GM04504 (cell line): ENCODE measurements around the gene DCLK2.
"Not testable (repeated sequence)": the region's sequence is repeated elsewhere in the genome, so short reads cannot be mapped to it uniquely, and the experiment has no call there.

Source experiments
- DNase-seq: peaks from one replicate; pipeline ENCODE4 v3.0.0-alpha.2; 2012; ENCODE audit warnings: low read depth

DCLK2 gene

GRCh38 chr4:150152766-150153165 lies 74.5 kb downstream of the DCLK2 start:
- DNase-seq: no peak

DNA sequence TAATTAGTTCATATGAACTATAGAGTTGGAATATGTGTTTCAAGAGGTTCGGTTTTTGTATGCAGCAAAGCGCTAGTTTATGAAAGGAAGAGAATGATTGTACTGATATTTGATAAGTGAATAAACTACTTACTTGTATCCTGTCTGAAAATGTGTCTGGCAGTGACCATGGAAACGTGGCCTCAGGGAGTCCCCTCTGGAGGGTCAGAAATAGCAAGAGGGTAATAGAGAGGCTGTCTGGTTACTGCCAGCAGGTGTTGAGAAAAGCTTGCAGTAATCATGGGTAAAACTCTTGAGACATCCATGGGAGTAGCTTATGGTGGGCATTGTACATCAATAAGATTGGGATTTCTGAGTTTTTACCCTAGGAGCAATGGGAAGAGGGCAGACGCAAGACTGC lies 77.1 kb downstream of the DCLK2 start:
- DNase-seq: no peak

DNA sequence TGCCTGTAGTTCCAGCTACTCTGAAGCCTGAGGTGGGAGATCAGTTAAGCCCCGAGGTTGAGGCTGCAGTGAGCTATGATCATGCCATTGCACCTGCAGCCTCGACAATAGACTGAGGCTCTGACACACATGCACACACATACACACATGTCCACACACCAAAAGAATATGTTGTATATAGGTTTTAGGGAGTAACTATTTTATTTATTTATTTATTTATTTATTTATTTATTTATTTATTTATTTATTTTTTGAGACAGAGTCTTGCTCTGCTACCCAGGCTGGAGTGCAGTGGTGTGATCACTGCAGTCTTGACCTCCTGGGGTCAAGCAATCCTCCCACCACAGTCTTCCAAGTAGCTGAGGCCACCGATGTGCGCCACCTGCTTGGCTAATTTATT lies 78.3 kb downstream of the DCLK2 start:
- DNase-seq: no peak

DNA sequence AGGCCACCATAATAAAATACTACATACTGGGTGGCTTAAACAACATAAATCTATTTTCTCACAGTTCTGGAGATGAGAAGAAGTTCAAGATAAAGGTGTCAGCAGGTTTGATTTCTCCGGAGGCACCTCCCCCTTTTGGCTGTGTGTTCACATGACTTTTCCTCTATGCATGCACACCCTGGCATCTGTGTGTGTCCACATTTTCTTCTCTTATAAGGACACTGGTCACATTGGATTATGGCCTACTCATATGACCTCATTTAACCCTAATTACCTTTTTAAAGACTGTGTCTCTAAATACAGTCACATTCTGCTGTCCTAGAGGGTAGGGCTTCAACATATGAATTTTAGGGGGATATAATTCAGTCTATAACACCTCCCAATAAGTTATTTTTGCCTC lies 79.8 kb downstream of the DCLK2 start:
- no peak for DNase-seq

DNA sequence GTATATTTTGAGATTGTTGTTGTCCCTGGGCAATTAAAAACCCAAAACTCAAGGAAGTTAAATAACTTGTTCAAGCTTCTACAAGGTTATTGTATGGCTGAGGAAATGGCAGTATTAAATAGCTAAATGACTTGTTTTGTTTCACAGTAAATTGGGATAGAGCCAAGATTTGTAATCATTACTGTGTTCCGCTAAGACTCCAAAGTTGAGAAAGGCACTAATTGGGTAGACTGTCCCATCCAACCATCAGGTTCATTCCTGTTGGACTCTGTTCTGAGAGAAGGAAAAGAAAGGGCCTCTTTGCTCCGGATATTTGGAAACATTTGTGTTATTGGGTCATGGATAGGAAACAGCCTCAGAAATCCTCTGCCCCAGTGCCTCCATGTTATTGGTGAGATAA lies 82.2 kb downstream of the DCLK2 start:
- no peak for DNase-seq

DNA sequence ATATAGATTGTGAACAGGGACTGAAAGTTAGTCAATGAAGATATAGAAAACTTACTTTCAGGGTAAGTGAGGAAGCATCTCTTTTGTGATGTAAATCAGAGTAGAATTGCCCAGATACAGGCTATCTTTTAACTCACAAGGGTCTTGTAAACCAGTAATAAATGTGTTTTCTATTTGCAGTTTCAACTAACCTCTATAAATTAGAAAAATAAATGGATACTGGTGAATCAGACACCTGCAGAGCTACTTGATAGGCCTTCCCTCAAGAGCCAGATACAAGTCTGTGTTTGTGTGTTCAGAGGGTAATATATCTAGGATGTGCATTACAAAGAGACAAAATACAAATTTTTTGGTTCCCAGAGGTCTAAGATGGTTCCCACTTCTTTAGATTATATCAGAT lies 82.9 kb downstream of the DCLK2 start:
- no peak for DNase-seq

DNA sequence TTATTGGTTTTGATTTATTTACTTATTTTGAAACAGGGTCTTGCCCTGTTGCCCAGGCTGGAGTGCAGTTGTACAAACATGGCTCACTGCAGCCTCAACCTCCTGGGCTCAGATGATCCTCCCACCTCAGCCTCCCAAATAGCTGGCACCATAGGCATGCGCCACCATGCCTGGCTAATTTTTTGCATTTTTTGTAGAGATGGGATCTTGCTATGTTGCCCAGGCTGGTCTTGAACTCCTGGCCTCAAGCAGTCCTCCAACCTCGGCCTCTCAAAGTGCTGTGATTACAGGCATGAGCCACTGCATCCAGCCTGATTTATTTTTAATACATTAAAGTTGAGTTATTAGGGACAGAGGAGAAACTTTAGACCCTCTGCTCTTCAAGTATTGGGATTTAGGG lies 83.8 kb downstream of the DCLK2 start:
- DNase-seq: not testable (repeated sequence)

DNA sequence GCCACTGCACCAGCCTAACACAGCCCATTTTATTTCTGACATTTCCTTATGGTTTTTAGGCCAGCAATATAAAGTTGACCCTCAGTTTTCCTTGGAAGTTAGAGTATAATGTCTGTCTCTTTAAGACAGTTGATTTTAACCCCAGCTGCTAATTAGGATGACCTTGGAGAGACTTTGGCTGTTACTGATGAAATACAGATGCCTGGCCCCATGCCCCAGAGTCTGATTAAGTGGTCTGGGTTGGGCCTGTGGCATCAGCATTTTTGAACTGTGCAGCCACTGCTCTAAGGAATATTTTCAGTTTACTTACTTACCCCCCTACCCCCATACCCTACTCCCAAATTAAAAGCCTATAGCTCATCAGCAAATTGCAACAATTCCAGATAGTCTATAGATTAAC lies 85.8 kb downstream of the DCLK2 start:
- DNase-seq: no peak

DNA sequence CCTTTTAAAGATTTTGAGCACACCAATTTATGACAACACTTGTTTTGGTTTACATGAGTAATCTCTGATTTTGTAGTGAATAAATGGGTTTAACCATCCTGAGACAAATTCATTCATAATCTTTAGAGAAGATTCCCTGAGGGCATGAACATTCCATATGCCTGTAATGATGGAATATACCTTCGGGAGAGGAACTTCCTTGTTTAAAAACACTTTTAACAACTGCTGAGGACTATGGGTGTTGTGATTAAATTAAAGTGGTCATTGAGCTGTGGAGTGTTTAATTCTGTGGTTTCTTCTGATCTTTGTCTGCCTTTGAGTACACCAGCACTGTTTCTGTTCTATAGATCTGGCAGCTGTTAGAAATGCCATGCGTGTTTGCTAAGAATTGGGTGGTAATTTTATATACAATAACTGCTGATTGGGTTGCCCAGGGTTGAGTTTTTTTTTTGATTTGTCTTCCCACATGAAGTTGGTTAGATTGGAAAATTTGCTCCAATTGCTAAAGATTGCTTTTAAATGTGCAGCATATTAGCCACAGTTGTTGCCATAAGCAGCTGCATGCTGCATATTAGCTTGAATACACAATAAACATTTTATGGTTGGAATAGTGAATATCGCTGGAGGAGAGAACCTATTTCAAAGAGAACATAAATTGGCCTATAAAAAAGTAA lies 86.8 kb downstream of the DCLK2 start:
- no peak for DNase-seq

- DNase-seq: no peak
Measured at GRCh38 chr4:150167054-150167453, 88.8 kb downstream of the DCLK2 start.

DNA sequence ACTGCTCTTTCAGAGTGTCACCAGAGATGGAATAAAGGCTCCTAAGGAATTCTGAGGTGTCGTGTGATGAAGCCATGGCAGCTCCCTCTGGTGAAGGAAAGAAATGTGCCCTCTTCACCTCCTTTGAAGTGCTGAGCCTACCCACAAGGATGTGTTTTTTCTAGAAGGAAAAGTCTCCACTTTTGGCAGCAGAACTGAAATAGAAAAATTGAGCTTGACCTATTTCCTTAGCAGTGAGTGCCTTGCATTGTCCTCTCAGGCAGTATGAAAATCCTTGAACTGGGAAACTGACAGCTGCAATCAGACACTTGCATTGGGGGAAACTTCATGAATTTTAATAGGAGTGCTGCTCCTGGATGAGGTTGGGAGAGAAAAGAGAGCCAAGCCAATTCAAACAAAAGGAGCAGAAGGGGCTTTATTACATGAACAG lies 95.2 kb downstream of the DCLK2 start:
- DNase-seq: no peak

- DNase-seq: no peak
Measured at GRCh38 chr4:150173982-150174398, 95.7 kb downstream of the DCLK2 start.

GRCh38 chr4:150176547-150176946 lies 98.3 kb downstream of the DCLK2 start:
- DNase-seq: peak; percentile 74

DNA sequence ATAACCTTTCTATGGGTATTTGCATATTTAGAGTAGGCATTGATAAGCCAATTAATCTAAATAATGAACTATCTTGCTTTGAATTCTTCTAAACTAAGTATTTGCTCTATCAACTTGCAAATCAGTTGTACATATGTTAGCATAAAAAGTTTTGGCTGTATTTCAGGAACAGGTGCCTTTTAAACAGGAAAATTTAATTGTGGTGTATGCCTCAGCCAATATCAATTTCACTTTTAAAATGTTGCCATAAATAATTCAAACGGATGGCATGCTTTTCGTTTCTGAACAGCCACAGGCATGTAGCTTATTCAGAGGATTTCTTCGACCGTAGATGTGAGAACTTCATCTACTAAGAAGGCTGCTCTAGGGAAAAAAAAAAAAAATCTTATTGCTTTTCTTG lies 99.9 kb downstream of the DCLK2 start:
- peak; percentile 41 for DNase-seq

DNA sequence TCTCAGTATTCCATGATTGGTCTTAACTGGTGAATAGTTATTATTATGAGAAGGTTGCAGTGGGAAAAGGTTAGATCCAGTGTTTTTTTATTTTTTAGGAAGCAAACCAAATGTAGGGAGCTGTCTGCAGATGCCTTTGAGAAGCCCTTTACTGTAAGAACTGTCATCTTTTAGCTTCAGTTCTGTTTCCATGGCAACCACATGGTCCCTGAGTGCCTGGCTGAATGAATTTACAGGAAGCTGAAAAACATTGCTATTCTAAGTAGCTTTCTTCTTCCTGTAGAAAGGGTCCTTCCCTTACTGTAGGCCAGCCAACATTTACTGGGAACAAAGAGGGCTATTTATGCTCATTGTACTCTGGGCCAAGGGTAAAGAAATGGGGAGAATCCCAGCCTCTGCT lies 103.3 kb downstream of the DCLK2 start:
- no peak for DNase-seq

DNA sequence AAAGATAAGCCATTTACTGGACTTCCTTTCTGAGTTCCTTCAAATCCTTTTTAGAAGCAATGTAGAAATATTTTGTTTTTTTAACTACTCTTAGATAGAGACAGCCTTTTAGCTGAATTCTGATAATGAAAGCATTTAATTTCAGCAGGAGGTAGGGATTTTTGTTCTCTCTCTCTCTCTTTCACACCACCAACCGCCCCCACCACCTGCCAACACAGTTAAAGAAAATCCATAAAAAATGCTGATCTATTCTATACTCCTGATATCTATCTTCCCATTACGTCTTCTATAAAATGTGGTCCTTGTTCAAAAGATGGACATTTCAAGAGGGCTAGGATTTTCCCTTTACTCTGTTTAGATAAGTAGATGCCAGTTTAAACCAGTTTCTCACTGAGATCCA lies 104.5 kb downstream of the DCLK2 start:
- no peak for DNase-seq

- not testable (repeated sequence) for DNase-seq
Measured at GRCh38 chr4:150185033-150185432, 106.8 kb downstream of the DCLK2 start.

DNA sequence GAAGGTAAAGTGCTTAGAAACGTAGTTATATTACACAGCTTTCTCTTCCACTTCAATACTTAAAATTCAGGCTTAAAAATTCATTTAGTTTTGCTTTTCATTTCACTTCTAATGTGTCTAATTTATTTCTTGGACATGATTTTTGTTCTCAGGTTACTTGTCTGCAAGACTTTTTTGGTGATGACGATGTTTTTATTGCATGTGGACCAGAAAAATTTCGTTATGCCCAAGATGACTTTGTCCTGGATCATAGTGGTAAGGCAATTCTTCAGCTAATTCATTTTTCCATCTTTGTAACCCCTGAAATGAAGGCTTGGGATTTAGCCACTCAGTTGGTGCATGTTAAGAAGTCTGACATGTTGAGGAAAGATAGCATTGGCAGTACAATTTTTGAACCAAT lies 114.7 kb downstream of the DCLK2 start:
- DNase-seq: no peak

DNA sequence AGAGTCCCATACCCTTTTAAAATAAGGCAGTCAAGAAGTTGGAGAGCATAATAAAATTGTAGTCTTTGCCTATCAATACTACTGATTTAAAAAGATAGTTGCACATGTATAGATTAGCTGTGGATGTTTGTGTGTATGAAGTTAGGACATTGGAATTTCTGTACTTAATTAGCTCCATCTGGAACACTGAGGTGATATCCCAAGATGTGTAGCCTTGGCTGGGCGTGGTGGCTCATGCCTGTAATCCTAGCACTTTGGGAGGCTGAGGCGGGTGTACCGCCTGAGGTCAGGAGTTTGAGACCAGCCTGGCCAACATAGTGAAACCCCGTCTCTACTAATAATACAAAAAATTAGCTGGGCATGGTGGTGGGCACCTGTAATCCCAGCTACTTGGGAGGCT lies 119.0 kb downstream of the DCLK2 start:
- not testable (repeated sequence) for DNase-seq

DNA sequence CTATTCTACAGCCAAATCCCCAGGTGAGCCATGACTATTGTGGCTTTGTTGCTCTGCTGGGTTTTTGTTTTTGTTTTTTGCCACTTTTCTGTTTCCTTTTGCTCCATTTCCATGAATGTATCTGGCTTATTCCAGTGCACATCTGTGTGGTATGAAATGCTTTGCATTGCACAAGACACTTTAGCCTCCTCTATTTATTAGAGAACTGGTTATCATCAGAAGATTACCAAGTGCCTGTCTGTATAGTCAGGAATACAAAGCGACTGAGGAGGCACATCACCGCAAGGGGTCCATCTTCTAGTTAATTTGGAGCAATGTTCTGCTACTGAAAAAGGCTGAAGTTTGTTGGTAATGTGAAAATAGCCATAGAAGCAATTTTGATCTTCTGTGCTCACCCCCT lies 120.8 kb downstream of the DCLK2 start:
- no peak for DNase-seq

DNA sequence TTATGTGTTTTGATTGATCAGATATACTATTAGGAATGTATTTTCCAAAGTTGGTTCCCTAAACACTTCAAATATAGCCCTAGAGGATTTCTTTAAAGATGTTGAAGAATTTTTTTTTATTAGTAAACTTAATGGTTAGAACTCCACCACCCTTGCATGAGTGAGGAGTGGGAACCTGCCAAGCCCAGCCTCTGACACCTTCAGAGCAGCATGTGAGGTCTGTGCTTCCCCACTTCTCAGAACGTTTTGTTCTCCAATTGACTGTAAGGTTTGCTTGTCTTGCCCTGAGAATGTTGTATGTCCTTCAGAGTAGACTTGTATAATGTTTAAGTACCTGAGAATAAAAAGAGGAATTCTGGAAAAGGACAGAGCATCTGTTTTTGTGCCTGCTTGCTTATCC lies 126.8 kb downstream of the DCLK2 start:
- DNase-seq: no peak

DNA sequence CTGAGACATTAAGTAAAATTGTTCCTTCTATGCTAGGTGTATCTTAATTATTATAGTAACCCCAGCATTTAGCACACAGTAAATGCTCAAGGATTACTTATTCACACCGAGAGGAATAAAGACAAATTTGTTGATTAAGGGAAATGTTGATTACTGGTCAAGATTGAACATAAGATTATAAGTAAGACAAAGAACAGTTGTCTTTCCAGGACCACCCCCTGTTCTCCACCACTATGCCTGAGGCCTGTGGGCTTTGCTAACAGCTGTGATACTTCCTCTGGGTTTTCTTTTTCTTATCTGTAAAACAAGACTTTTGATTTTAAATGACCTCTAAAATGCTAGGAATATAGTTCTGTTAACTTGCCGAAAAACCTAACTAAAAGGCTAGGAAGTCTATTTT lies 128.0 kb downstream of the DCLK2 start:
- no peak for DNase-seq

GRCh38 chr4:150206954-150207353 lies 128.7 kb downstream of the DCLK2 start:
- DNase-seq: no peak

DNA sequence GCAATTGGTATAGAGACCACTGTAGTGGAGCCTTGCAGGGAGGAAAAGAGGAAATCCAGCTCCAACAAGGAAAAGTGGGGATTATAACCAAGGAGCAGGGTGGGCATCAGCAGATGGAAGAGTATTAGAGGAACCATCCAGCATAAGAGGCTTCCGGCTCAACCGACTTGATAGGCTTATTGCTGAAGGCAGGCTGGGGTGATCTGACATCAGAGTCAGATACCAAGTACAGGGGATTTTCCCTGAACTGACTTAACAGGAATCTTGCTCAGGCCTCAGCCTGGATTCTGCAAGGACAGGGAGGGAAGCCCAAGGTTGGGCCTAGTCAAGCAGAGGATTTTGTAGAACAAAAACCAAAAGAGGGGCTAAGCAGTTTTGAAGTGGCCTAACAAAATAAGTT lies 129.6 kb downstream of the DCLK2 start:
- no peak for DNase-seq
